HFFc6 (cell line): ENCODE measurements around the gene ABCG1. TPM values are rescaled to one million over a fixed set of nuclear protein-coding genes. Genes with fewer than 3 reads are reported as not detected.

Experiments used
- DNase-seq: peaks from one replicate; pipeline ENCODE4 v3.0.0-alpha.2; 2018
- H3K27ac Mint-ChIP-seq: 2 replicates; pipeline ENCODE4 v1.8.0; 2020; ENCODE audit warnings: mild to moderate bottlenecking, mixed read lengths
- H3K27me3 Mint-ChIP-seq: 2 replicates; pipeline ENCODE4 v1.8.0; 2021; ENCODE audit warnings: mild to moderate bottlenecking, moderate library complexity, mixed read lengths; ENCODE audit not compliant: insufficient read depth
- H3K36me3 Mint-ChIP-seq: 2 replicates; pipeline ENCODE4 v1.8.0; 2021; ENCODE audit warnings: low read depth, mixed read lengths
- H3K4me1 Mint-ChIP-seq: 2 replicates; pipeline ENCODE4 v1.8.0; 2020; ENCODE audit warnings: low read depth, mixed read lengths
- H3K4me3 Mint-ChIP-seq: 2 replicates; pipeline ENCODE4 v1.8.0; 2020; ENCODE audit warnings: mild to moderate bottlenecking, moderate library complexity, mixed read lengths
- H3K9me3 Mint-ChIP-seq: 2 replicates; pipeline ENCODE4 v1.8.0; 2020; ENCODE audit warnings: mild to moderate bottlenecking, mixed read lengths
- total RNA-seq, 6 experiments: library from RNA; stranded (reverse); fragmentation: NEBNext Ultra II Directional; extraction: Animal tissue kit (Norgen Biotek cat#: 25700); gene quantifications; 2 replicates in 1 of 6; 3 replicates in 5 of 6; pipeline ENCODE4 v1.2.3, GENCODE V29; 2021
- TF ChIP-seq, protein P1 (sequence below): fragments of 200-600 bp; sonication (generic); IDR thresholded peaks from 2 replicates; pipeline ENCODE4 v1.5.0; 2021; ENCODE audit warnings: antibody characterized with exemption, mild to moderate bottlenecking

The ABCG1 gene
- total RNA-seq, 6 experiments from 2014 or later = not detected

DNA sequence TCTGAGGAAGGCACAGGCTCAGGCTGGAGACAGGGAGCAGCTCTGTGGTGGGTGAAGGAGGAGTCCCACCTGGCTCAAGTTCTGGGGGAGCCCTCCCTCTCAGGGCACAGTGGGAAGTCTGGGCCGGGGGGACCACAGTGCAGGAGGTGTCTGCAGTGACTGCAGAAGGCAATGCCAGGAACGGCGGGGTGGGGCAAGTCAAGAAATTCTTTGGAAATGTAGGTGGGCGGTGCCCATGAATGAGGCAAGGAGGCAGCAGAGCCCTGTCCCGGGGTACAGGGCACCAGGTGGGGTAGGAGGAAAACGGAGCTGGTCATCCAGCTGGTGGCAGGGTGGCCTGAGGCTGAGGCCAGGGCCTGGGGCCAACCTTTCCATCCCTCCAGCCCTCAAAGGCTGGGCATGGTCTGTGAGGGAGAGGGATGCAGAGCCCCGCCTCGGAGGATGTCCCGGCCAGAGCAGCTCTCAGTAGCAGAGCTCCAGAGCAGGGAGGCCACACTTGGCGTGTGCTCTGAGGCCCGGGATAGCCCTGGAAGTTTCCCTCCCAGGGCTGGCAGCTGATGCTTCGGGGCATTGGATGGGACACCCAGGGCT, 91.6 kb downstream of the ABCG1 start:
- H3K9me3 Mint-ChIP-seq = peaks cover 36% of the 10 kb centered on the region
- DNase-seq = no peak
- H3K36me3 Mint-ChIP-seq = no peaks in the 10 kb centered on the region
- TF ChIP-seq, protein P1, sequence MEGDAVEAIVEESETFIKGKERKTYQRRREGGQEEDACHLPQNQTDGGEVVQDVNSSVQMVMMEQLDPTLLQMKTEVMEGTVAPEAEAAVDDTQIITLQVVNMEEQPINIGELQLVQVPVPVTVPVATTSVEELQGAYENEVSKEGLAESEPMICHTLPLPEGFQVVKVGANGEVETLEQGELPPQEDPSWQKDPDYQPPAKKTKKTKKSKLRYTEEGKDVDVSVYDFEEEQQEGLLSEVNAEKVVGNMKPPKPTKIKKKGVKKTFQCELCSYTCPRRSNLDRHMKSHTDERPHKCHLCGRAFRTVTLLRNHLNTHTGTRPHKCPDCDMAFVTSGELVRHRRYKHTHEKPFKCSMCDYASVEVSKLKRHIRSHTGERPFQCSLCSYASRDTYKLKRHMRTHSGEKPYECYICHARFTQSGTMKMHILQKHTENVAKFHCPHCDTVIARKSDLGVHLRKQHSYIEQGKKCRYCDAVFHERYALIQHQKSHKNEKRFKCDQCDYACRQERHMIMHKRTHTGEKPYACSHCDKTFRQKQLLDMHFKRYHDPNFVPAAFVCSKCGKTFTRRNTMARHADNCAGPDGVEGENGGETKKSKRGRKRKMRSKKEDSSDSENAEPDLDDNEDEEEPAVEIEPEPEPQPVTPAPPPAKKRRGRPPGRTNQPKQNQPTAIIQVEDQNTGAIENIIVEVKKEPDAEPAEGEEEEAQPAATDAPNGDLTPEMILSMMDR = no peak
- no peak overlapping the region for H3K27ac Mint-ChIP-seq
- H3K4me1 Mint-ChIP-seq = no peaks in the 10 kb centered on the region
- H3K4me3 Mint-ChIP-seq = no peak overlapping the region
- H3K27me3 Mint-ChIP-seq = peaks cover 2% of the 10 kb centered on the region

DNA sequence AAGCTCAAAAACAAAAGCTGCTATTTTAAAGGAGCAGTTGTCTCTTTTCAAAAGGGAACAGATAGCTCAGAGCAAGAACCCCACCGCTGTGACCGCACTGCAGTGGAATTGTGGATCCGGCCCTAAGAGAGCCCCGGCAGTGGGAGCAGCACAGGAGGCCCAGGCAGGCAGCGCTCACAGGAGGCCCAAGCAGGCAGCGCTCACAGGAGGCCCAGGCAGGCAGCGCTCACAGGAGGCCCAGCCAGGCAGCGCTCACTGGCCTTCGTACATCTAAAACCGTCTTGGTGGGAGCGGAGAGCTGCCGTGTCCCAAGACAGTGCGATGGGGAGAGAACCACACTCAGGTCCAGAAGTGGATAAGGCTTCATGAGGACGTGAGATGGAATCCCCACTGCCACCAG, 92.2 kb downstream of the ABCG1 start:
- Mint-ChIP-seq H3K36me3 (no peaks in the 10 kb centered on the region), H3K27ac (no peak overlapping the region), H3K9me3 (peaks cover 32% of the 10 kb centered on the region), H3K27me3 (peaks cover 2% of the 10 kb centered on the region), H3K4me3 (no peak overlapping the region), H3K4me1 (no peaks in the 10 kb centered on the region)
- TF ChIP-seq, protein P1 = no peak
- no peak for DNase-seq

DNA sequence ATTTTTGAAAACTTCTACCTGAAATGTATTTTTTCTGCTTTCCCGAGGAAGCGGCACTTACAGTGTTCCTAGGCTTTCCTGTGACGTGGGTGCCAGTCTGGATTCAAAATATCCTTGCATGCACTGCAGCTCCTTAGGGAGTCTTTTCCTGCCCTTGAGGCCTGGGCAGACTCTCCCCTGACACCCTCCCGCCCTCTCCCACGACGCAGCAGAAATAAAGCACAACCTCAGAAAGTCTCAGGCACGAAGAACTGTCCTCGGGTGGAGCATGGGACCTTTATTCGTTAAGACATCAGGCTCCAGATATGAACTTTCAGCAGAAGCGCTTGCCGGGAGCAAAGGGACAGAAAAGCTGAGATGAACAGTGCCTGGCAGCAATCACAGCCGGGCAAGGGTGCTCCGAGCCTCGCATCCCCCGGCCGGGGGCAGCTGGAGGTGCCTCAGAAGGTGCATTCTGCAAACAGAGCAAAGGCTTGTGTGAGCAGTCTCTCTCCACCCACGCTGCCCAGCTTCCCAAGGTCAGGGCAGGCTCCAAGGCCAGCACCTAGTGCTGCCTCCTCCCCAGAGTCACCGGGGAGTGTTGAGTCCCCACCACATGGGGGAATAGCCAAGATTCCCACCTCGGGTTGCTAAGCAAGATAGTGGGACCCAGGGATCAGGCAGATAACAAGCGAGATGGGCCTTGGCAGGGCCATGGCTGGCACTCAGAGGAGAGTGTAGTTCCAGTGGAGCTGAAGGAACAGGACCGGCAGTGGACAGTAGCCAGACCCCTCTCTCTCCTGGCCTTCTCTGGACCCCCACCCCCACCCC, 93.1 kb downstream of the ABCG1 start:
- TF ChIP-seq, protein P1 = no peak
- Mint-ChIP-seq H3K27ac (no peak overlapping the region), H3K27me3 (peaks cover 2% of the 10 kb centered on the region), H3K4me3 (no peak overlapping the region), H3K9me3 (peaks cover 33% of the 10 kb centered on the region), H3K36me3 (no peaks in the 10 kb centered on the region), H3K4me1 (no peaks in the 10 kb centered on the region)
- DNase-seq = no peak

DNA sequence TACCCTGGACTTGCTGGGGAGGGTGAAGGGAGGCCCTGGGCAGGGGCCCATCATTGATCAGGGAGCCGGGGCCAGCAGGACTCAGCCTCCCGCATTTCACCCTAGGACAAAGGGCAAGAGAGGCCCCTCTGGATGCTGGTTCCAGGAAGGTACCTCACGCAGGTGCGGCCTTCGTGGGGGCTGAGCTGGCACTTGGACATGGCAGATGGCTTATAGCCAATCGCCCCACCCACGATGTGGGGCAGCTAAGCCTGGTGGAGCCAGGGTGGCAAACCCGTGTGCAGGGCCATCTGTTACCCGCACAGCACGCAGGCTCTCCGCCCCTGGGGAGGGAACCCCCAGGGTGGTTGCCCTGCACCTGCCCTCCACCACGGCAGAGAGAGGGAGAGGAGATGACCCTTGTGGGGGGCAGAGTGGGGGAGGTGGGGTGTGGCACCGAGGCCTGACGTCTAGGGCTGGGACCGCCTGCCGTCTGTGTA, 93.7 kb downstream of the ABCG1 start:
- H3K4me1 Mint-ChIP-seq = no peaks in the 10 kb centered on the region
- peaks cover 2% of the 10 kb centered on the region for H3K27me3 Mint-ChIP-seq
- TF ChIP-seq, protein P1 = no peak
- peaks cover 37% of the 10 kb centered on the region for H3K9me3 Mint-ChIP-seq
- H3K4me3 Mint-ChIP-seq = no peak overlapping the region
- no peaks in the 10 kb centered on the region for H3K36me3 Mint-ChIP-seq
- DNase-seq = no peak
- no peak overlapping the region for H3K27ac Mint-ChIP-seq

DNA sequence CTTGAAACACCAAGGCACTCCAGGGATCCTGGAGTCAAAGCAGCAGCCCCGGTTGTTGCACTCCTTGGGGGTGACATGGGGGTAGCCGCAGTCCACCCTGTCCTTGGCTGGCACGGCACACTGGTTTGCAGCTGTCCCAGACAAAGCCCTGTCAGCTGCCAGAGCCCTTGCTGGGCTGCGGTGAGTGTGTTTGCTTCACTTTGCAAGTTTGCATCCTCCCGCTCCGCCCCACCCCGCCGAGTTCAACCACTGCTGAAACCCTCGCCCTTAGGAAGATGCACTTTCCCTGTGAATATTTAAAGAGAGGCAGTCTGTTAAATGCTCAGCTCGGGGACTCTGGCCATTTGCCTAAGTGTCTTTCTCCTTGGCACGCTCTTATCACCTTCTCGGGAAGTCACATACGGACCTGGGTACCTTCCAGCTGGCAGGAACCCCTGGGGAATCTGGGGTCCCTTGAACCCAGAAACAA, 94.6 kb downstream of the ABCG1 start:
- H3K4me3 Mint-ChIP-seq = no peak overlapping the region
- H3K27ac Mint-ChIP-seq = no peak overlapping the region
- H3K27me3 Mint-ChIP-seq = peaks cover 2% of the 10 kb centered on the region
- peaks cover 42% of the 10 kb centered on the region for H3K9me3 Mint-ChIP-seq
- TF ChIP-seq, protein P1 = no peak
- no peaks in the 10 kb centered on the region for H3K36me3 Mint-ChIP-seq
- DNase-seq = no peak
- no peaks in the 10 kb centered on the region for H3K4me1 Mint-ChIP-seq
